IMR-90 (cell line): ENCODE results near the gene ACTC1. TPM values are rescaled to one million over a fixed set of nuclear protein-coding genes. Genes with fewer than 3 reads are reported as not detected.

Experiments used
- ATAC-seq: fragments of 200-7000 bp; cut with Tn5 transposase; 2 replicates; pipeline ENCODE4 v1.9.1; 2020; ENCODE audit warnings: low read depth, mild to moderate bottlenecking, moderate library complexity
- BruUV-seq: library from RNA; stranded (reverse); fragments of 400-500 nt; replicated peaks from 2 replicates; lab custom pipeline; 2021; lab: Mats Ljungman, UMichigan
- CTCF ChIA-PET: fragments of 300-600 bp; formaldehyde crosslinking; extraction: SDS; loops from one replicate; lab custom pipeline; 2021; ENCODE audit warnings: antibody characterized with exemption; lab: Yijun Ruan, JAX
- POLR2A ChIA-PET: fragments of 300-600 bp; sonication (Branson Sonifier 250); formaldehyde crosslinking; loops from one replicate; lab custom pipeline; 2022; ENCODE audit warnings: antibody characterized with exemption; ENCODE audit not compliant: unreplicated experiment; lab: Charles Lee
- DNase-seq: peaks from one replicate; pipeline ENCODE4 v3.0.0; 2013
- H2AFZ ChIP-seq: replicated peaks from 2 replicates; pipeline ENCODE3; 2013; ENCODE audit warnings: low read length, mild to moderate bottlenecking; ENCODE audit not compliant: poor library complexity
- H2AK5ac ChIP-seq: 2 replicates; pipeline ENCODE4 v1.6.1; 2013; ENCODE audit warnings: low read depth, low read length, inconsistent platforms
- H2AK9ac ChIP-seq: replicated peaks from 2 replicates; pipeline ENCODE3; 2013; ENCODE audit warnings: mild to moderate bottlenecking, low read depth, low read length, moderate library complexity; ENCODE audit not compliant: poor library complexity
- H2BK120ac ChIP-seq: 2 replicates; pipeline ENCODE4 v1.6.1; 2013; ENCODE audit warnings: low read depth, low read length, inconsistent platforms
- H2BK15ac ChIP-seq: 3 replicates; pipeline ENCODE4 v1.6.1; 2013; ENCODE audit warnings: low read depth, low read length, inconsistent platforms
- H2BK20ac ChIP-seq: 2 replicates; pipeline ENCODE4 v1.6.1; 2013; ENCODE audit warnings: low read depth, mild to moderate bottlenecking, inconsistent platforms, low read length, moderate library complexity
- H2BK5ac ChIP-seq: 2 replicates; pipeline ENCODE4 v1.6.1; 2013; ENCODE audit warnings: mild to moderate bottlenecking, low read depth, low read length, inconsistent platforms; ENCODE audit not compliant: poor library complexity, severe bottlenecking
- H3K14ac ChIP-seq: replicated peaks from 2 replicates; pipeline ENCODE4 v1.6.1; 2013; ENCODE audit warnings: low read depth, low read length, inconsistent platforms
- H3K18ac ChIP-seq: 2 replicates; pipeline ENCODE4 v1.6.1; 2013; ENCODE audit warnings: low read depth, low read length, control low read depth
- H3K23ac ChIP-seq: 2 replicates; pipeline ENCODE4 v1.6.1; 2013; ENCODE audit warnings: low read depth, low read length, inconsistent platforms
- H3K27ac ChIP-seq: 2 replicates; pipeline ENCODE4 v1.5.1; 2013; ENCODE audit warnings: mild to moderate bottlenecking, control low read depth, low read length; ENCODE audit not compliant: insufficient read depth
- H3K27me3 ChIP-seq: 2 replicates; pipeline ENCODE4 v1.6.1; 2013; ENCODE audit warnings: low read length; ENCODE audit not compliant: control insufficient read depth, insufficient read depth
- H3K36me3 ChIP-seq: 2 replicates; pipeline ENCODE4 v1.6.1; 2013; ENCODE audit warnings: low read length, mixed read lengths; ENCODE audit not compliant: control insufficient read depth, insufficient read depth
- H3K4ac ChIP-seq: 2 replicates; pipeline ENCODE4 v1.6.1; 2013; ENCODE audit warnings: low read depth, low read length, inconsistent platforms
- H3K4me1 ChIP-seq: 2 replicates; pipeline ENCODE4 v1.6.1; 2013; ENCODE audit warnings: low read length, mixed read lengths; ENCODE audit not compliant: control insufficient read depth, insufficient read depth
- H3K4me2 ChIP-seq: 2 replicates; pipeline ENCODE4 v1.6.1; 2013; ENCODE audit warnings: low read depth, mild to moderate bottlenecking, control low read depth, low read length, moderate library complexity
- H3K4me3 ChIP-seq: 2 replicates; pipeline ENCODE4 v1.5.1; 2013; ENCODE audit warnings: low read depth, mild to moderate bottlenecking, control low read depth, low read length, moderate library complexity; ENCODE audit not compliant: insufficient read depth
- H3K56ac ChIP-seq: 2 replicates; pipeline ENCODE4 v1.6.1; 2013; ENCODE audit warnings: low read length, inconsistent platforms; ENCODE audit not compliant: insufficient read depth; ENCODE audit errors: extremely low read depth
- H3K79me1 ChIP-seq, 2 experiments: 2 replicates each; pipeline ENCODE4 v1.6.1; 2013; ENCODE audit warnings: low read length in 2 of 2, inconsistent platforms in 1 of 2, low read depth in 1 of 2
- H3K9ac ChIP-seq: 2 replicates; pipeline ENCODE4 v1.6.1; 2013; ENCODE audit warnings: low read depth, low read length, control low read depth
- H3K9me1 ChIP-seq: 2 replicates; pipeline ENCODE4 v1.6.1; 2013; ENCODE audit warnings: low read length, inconsistent platforms; ENCODE audit not compliant: insufficient read depth
- H3K9me3 ChIP-seq: 2 replicates; pipeline ENCODE4 v1.6.1; 2013; ENCODE audit warnings: low read length; ENCODE audit not compliant: control insufficient read depth, insufficient read depth
- H4K20me1 ChIP-seq: 2 replicates; pipeline ENCODE4 v1.6.1; 2013; ENCODE audit warnings: low read length, inconsistent platforms; ENCODE audit not compliant: insufficient read depth
- H4K5ac ChIP-seq: 2 replicates; pipeline ENCODE4 v1.6.1; 2013; ENCODE audit warnings: mild to moderate bottlenecking, low read depth, low read length, control low read depth
- H4K8ac ChIP-seq, 2 experiments: 2 replicates each; pipeline ENCODE4 v1.6.1; 2013; ENCODE audit warnings: low read depth in 2 of 2, low read length in 2 of 2, control low read depth in 1 of 2, inconsistent platforms in 1 of 2
- H4K91ac ChIP-seq: 2 replicates; pipeline ENCODE4 v1.6.1; 2013; ENCODE audit warnings: low read depth, low read length, inconsistent platforms; ENCODE audit not compliant: insufficient read depth
- BHLHE40 ChIP-seq: fragments of 150-350 bp; IDR thresholded peaks from 2 replicates; pipeline ENCODE4 v1.6.1; 2016; ENCODE audit warnings: mild to moderate bottlenecking, low read depth, low read length
- CHD1 ChIP-seq: IDR thresholded peaks from 2 replicates; pipeline ENCODE4 v1.6.1; 2012; ENCODE audit warnings: low read depth, low read length, improper control_type of control experiment
- FOS ChIP-seq: fragments of 150-350 bp; IDR thresholded peaks from 2 replicates; pipeline ENCODE4 v1.6.1; 2016; ENCODE audit warnings: low read depth, low read length
- MAFK ChIP-seq: IDR thresholded peaks from 2 replicates; pipeline ENCODE4 v1.6.1; 2012; ENCODE audit warnings: low read depth, low read length, improper control_type of control experiment
- MAZ ChIP-seq: IDR thresholded peaks from 2 replicates; pipeline ENCODE4 v1.6.1; 2012; ENCODE audit warnings: low read depth, mild to moderate bottlenecking, low read length, improper control_type of control experiment, moderate library complexity, borderline replicate concordance
- NFE2L2 ChIP-seq: fragments of 150-350 bp; IDR thresholded peaks from 2 replicates; pipeline ENCODE4 v1.6.1; 2016; ENCODE audit warnings: low read depth, mild to moderate bottlenecking, low read length
- POLR2A ChIP-seq: IDR thresholded peaks from 2 replicates; pipeline ENCODE4 v1.6.1; 2012; ENCODE audit warnings: mild to moderate bottlenecking, low read depth, low read length
- RCOR1 ChIP-seq: IDR thresholded peaks from 2 replicates; pipeline ENCODE4 v1.6.1; 2012; ENCODE audit warnings: mild to moderate bottlenecking, low read length, improper control_type of control experiment; ENCODE audit not compliant: insufficient replicate concordance
- RFX5 ChIP-seq: IDR thresholded peaks from 2 replicates; pipeline ENCODE4 v1.8.0; 2012; ENCODE audit warnings: low read depth, mild to moderate bottlenecking, low read length, moderate library complexity
- WGBS, 2 experiments: methylation state at CpG; one replicate each; pipeline versions ENCODE4 v1.1.5 to v1.1.7; 2013; ENCODE audit warnings: missing lambda C conversion rate in 2 of 2; ENCODE audit not compliant: insufficient read length in 1 of 2; ENCODE audit errors: extremely low coverage in 2 of 2; 5-methylcytosine and 5-hydroxymethylcytosine counted together
- dilution Hi-C: fragments of 300-500 bp; cut with HindIII; formaldehyde crosslinking; loops from one replicate; pipeline ENCODE4 v1.14.3; 2018; ENCODE audit warnings: low sequenced_read_pairs; ENCODE audit not compliant: unreplicated experiment
- in situ Hi-C: fragments of 300-500 bp; cut with MboI; formaldehyde crosslinking; loops from 3 replicates; pipeline ENCODE4 v1.14.3; 2019; ENCODE audit warnings: low sequenced_read_pairs, inconsistent platforms, mixed read lengths
- intact Hi-C: fragments of 100-400 bp; cut with micrococcal nuclease; formaldehyde crosslinking; loops from 2 replicates; pipeline ENCODE4 v1.10.0; 2022
- polyA plus RNA-seq, 3 experiments: library from polyadenylated mRNA; depleted of rRNA; stranded (reverse); fragments of >200 nt; gene quantifications; 2 replicates each; pipeline ENCODE4 v1.2.3, GENCODE V29; 2012; ENCODE audit warnings: low replicate concordance in 1 of 3
- total RNA-seq: library from RNA; depleted of rRNA; stranded (reverse); fragments of >200 nt; gene quantifications from 2 replicates; pipeline ENCODE4 v1.2.3, GENCODE V29; 2012
- TF ChIP-seq, protein P1 (sequence below): fragments of 150-350 bp; IDR thresholded peaks from 2 replicates; pipeline ENCODE4 v1.6.1; 2017; ENCODE audit warnings: mild to moderate bottlenecking, antibody characterized with exemption, low read length, low read depth

ACTC1 gene
- total and polyA plus RNA-seq, 2 of the 4 experiments (the other 2 are of a cell fraction) = 1.1 to 2.8 TPM

DNA sequence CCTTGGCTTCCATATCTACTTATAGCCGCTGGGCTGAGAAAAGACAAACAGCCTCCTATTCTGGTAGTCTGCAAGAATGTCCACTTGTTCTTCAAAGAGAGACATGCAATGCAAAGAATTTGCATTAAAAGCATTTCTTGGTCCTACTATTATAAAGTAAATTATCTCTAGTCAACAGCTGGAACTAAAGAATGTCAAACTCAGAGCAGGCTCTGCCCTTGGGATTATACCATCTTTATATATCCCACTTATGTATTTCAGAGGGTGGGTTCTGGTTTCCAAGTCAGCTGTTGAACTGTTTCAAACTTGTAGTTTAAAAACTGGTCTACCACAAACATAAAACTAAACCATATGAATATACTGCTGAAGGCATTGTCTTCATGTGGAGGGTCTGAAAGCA lies 7.0 kb upstream of the ACTC1 start:
- Histone ChIP-seq H2AK5ac (no peak overlapping the region), H3K9me1 (no peaks in the 10 kb centered on the region; the same call in 1 of the 2 replicates), H4K5ac (no peak overlapping the region), H3K18ac (no peak overlapping the region), H3K23ac (no peak overlapping the region), H4K20me1 (no peaks in the 10 kb centered on the region), H2BK5ac (no peak overlapping the region), H2BK15ac (no peak overlapping the region), H3K4me2 (no peak overlapping the region), H3K4ac (no peak overlapping the region), H3K27me3 (no peaks in the 10 kb centered on the region), H2AK9ac (no peak overlapping the region), H3K27ac (no peak overlapping the region), H3K79me1 (no peaks in the 10 kb centered on the region), H3K4me3 (no peak overlapping the region), H2BK120ac (no peak overlapping the region), H2BK20ac (no peak overlapping the region), H3K9me3 (no peaks in the 10 kb centered on the region), H3K56ac (no peak overlapping the region), H3K9ac (no peak overlapping the region), H4K91ac (no peak overlapping the region), H2AFZ (no peak overlapping the region), H3K4me1 (peaks cover 11% of the 10 kb centered on the region), H3K14ac (no peak overlapping the region), H3K36me3 (no peaks in the 10 kb centered on the region), H4K8ac (no peak overlapping the region)
- no TSS peak for BruUV-seq
- WGBS, 2 experiments = no CpG with 5 or more reads among the region's 1 CpG
- ChIA-PET POLR2A (no interaction called here), CTCF (no interaction called here)
- in situ Hi-C loops = no loop called here
- TF ChIP-seq MAFK = no peak
- TF ChIP-seq RCOR1 = no peak
- TF ChIP-seq POLR2A = no peak
- TF ChIP-seq FOS = no peak
- no peak for TF ChIP-seq BHLHE40
- TF ChIP-seq RFX5 = no peak
- TF ChIP-seq, protein P1, sequence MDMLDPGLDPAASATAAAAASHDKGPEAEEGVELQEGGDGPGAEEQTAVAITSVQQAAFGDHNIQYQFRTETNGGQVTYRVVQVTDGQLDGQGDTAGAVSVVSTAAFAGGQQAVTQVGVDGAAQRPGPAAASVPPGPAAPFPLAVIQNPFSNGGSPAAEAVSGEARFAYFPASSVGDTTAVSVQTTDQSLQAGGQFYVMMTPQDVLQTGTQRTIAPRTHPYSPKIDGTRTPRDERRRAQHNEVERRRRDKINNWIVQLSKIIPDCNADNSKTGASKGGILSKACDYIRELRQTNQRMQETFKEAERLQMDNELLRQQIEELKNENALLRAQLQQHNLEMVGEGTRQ = no peak
- no peak for TF ChIP-seq CHD1
- TF ChIP-seq MAZ = no peak
- no peak for TF ChIP-seq NFE2L2
- ATAC-seq = no peak
- intact Hi-C loops = no loop called here
- DNase-seq = no peak
- dilution Hi-C loops = no loop called here
